Measurements from ENCODE around the gene TM7SF2. TPM values are rescaled to one million over a fixed set of nuclear protein-coding genes. Genes with fewer than 3 reads are reported as not detected.

The TM7SF2 gene
- total and polyA plus RNA-seq, 2 of the 8 experiments (the other 6 are each of a cell fraction or from before 2014, with no cell fraction given) = 40.1 to 96.0 TPM

- peak in 1 of 2 experiments; percentile 54; a peak in 1 of 4 replicates for TF ChIP-seq HDAC2 (IDR thresholded peaks at IDR 0.05; ENCODE audit: borderline replicate concordance in 1 of 2, low read depth in 2 of 2, low read length in 2 of 2)
- peak; percentile 66 for TF ChIP-seq CHD2 (IDR thresholded peaks at IDR 0.05; ENCODE audit: low read length)
- 0 out of 2 replicates have a peak, but pooled peaks have one; percentile 38 for TF ChIP-seq SP4 (IDR thresholded peaks at IDR 0.05; ENCODE audit: low read length)
- no peak for TF ChIP-seq NANOG (IDR thresholded peaks at IDR 0.05; ENCODE audit: insufficient read depth, low read depth, low read length, poor library complexity, severe bottlenecking)
- no peak for TF ChIP-seq RNF2 (IDR thresholded peaks at IDR 0.05; ENCODE audit: borderline replicate concordance, low read depth, low read length, missing control alignments, poor library complexity, severe bottlenecking)
- TF ChIP-seq EZH2 (IDR thresholded peaks at IDR 0.05; ENCODE audit: low read depth, low read length, severe bottlenecking) = no peak
- peak; percentile 94 for TF ChIP-seq KDM4A (IDR thresholded peaks at IDR 0.05; ENCODE audit: low read depth, low read length, severe bottlenecking)
- TF ChIP-seq SAP30 (IDR thresholded peaks at IDR 0.05; ENCODE audit: insufficient read depth, insufficient replicate concordance, low read length) = no peak
- TF ChIP-seq USF2 (IDR thresholded peaks at IDR 0.05; ENCODE audit: low read length) = no peak
- TF ChIP-seq RBBP5 (IDR thresholded peaks at IDR 0.05; ENCODE audit: borderline replicate concordance, low read depth, low read length) = peak; percentile 98
- peak; percentile 42; the same call in 1 of the 2 replicates for TF ChIP-seq JUND (IDR thresholded peaks at IDR 0.05; ENCODE audit: low read length)
- TF ChIP-seq E2F6 (IDR thresholded peaks at IDR 0.05) = no peak
- TF ChIP-seq SP1 (IDR thresholded peaks at IDR 0.05; ENCODE audit: low read depth, low read length) = peak; percentile 78
- TF ChIP-seq JUN (IDR thresholded peaks at IDR 0.05; ENCODE audit: low read depth, low read length) = no peak
- TF ChIP-seq RXRA (IDR thresholded peaks at IDR 0.05; ENCODE audit: insufficient read depth, low read depth, low read length) = no peak
- TF ChIP-seq CBX5 (IDR thresholded peaks at IDR 0.05; ENCODE audit: low read depth, low read length) = no peak
- TF ChIP-seq PHF8 (conservative IDR thresholded peaks at IDR 0.05; ENCODE audit: low read depth, low read length) = peak; percentile 93
- no peak for TF ChIP-seq TEAD4 (IDR thresholded peaks at IDR 0.05; ENCODE audit: low read depth, low read length)
- TF ChIP-seq YY1 (IDR thresholded peaks at IDR 0.05; ENCODE audit: low read depth, low read length) = peak; percentile 58; the same call in 1 of the 2 replicates
- no peak for TF ChIP-seq NRF1 (IDR thresholded peaks at IDR 0.05; ENCODE audit: low read depth, low read length)
- TF ChIP-seq CEBPB (IDR thresholded peaks at IDR 0.05; ENCODE audit: low read depth, low read length) = no peak
- no peak for TF ChIP-seq EGR1 (IDR thresholded peaks at IDR 0.05; ENCODE audit: borderline replicate concordance, low read depth, low read length)
Measured at GRCh38 chr11:65083834-65084597, 27.7 kb upstream of the TM7SF2 start, which contains the start of the genes CDCA5 and ZFPL1 (continued).
